ENCODE results near the gene ADA. TPM values are rescaled to one million over a fixed set of nuclear protein-coding genes. Genes with fewer than 3 reads are reported as not detected.
A peak's percentile ranks its signal among the peaks of the same experiment; 100 is the strongest.

The ADA gene
- total RNA-seq, 4 donors from 2014 or later: 2.2 to 5.1 (median 3.0) TPM

DNA sequence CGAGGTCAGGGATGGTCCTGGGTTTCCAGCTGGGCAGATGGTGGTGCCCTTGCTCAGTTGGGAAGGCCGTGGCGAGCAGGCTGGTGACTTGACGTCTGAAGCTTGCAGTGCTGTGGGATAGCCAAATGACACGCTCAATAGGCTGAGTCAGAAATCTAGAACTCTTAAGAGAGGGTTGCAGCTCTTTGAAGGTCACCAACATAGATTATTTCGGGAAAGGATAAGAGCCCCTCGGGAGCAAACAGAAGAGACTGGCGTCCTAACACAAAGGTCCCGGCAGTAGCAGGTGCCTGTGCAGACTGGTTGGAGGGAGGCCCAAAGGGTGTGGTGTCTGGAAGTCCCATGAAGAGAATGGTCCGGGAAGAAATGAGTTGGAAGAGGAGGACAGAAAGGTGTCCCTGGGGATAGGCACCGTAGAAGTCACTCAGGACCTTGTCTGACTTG, 50.7 kb downstream of the ADA start:
- TF ChIP-seq, protein P1, sequence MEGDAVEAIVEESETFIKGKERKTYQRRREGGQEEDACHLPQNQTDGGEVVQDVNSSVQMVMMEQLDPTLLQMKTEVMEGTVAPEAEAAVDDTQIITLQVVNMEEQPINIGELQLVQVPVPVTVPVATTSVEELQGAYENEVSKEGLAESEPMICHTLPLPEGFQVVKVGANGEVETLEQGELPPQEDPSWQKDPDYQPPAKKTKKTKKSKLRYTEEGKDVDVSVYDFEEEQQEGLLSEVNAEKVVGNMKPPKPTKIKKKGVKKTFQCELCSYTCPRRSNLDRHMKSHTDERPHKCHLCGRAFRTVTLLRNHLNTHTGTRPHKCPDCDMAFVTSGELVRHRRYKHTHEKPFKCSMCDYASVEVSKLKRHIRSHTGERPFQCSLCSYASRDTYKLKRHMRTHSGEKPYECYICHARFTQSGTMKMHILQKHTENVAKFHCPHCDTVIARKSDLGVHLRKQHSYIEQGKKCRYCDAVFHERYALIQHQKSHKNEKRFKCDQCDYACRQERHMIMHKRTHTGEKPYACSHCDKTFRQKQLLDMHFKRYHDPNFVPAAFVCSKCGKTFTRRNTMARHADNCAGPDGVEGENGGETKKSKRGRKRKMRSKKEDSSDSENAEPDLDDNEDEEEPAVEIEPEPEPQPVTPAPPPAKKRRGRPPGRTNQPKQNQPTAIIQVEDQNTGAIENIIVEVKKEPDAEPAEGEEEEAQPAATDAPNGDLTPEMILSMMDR (IDR thresholded peaks at IDR 0.05 in 4 of 5, conservative IDR thresholded peaks at IDR 0.05 in 1 of 5): no peak
- TF ChIP-seq POLR2A (IDR thresholded peaks at IDR 0.05): no peak
- intact Hi-C loops (cut with DNase I; ENCODE audit: low total_unique reads) (no loop called here), in situ Hi-C loops (cut with MboI; ENCODE audit: low sequenced_read_pairs in 4 of 4) (loop anchor here in 3 of 4 donors (10.0 to 25.0 kb wide), 3 partner anchors 126 to 388 kb away; partner anchors contain the start of genes OSER1 (in 3 of the 3) and TTPAL (in 1 of the 3))
- H3K4me3 ChIP-seq: peak overlapping the region in 2 of 4 donors; percentile 7 to 18
- no peaks in the 10 kb centered on the region for H3K27me3 ChIP-seq
- H3K4me1 ChIP-seq: peaks cover 80 to 83% of the 10 kb centered on the region in 2 donors
- H3K27ac ChIP-seq: peak overlapping the region; percentile 79 to 86 (median 81)
- no peaks in the 10 kb centered on the region for H3K9me3 ChIP-seq
- peak; percentile 42 to 67 for ATAC-seq
- peak in 1 of 2 donors; percentile 64 for DNase-seq
- peaks cover 0 to 7% of the 10 kb centered on the region in 2 donors for H3K36me3 ChIP-seq

DNA sequence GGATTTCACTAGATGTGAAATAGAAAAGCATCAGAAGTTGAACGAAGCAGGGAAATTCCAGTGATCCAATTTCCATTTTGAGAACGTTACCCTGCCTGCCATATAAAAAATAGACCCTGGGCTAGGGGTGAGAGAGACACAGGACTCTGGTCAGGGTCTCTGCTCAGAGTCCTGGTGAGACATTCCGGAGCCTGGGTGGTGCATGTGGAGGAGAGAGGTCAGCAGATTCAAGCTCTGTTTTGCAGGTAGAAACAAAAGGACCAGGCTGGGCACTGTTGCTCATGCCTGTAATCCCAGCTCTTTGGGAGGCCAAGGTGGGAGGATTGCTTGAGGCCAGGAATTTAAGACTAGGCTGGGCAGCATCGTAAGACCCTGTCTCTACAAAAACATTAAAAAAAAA, 51.2 kb downstream of the ADA start:
- DNase-seq (no peak), ATAC-seq (no peak)
- in situ Hi-C loops (cut with MboI; ENCODE audit: low sequenced_read_pairs in 4 of 4): loop anchor here in 3 of 4 donors (10.0 to 25.0 kb wide), 3 partner anchors 126 to 388 kb away; partner anchors contain the start of genes OSER1 (in 3 of the 3) and TTPAL (in 1 of the 3)
- intact Hi-C loops (cut with DNase I; ENCODE audit: low total_unique reads): no loop called here
- peaks cover 0 to 7% of the 10 kb centered on the region in 2 donors for H3K36me3 ChIP-seq
- no peaks in the 10 kb centered on the region for H3K9me3 ChIP-seq
- H3K27me3 ChIP-seq: no peaks in the 10 kb centered on the region
- TF ChIP-seq POLR2A (IDR thresholded peaks at IDR 0.05): no peak
- TF ChIP-seq, protein P1 (IDR thresholded peaks at IDR 0.05 in 4 of 5, conservative IDR thresholded peaks at IDR 0.05 in 1 of 5): no peak
- H3K27ac ChIP-seq: peak overlapping the region; percentile 79 to 86 (median 81)
- peaks cover 84 to 87% of the 10 kb centered on the region in 2 donors for H3K4me1 ChIP-seq
- peak overlapping the region in 2 of 4 donors; percentile 7 to 18 for H3K4me3 ChIP-seq

DNA sequence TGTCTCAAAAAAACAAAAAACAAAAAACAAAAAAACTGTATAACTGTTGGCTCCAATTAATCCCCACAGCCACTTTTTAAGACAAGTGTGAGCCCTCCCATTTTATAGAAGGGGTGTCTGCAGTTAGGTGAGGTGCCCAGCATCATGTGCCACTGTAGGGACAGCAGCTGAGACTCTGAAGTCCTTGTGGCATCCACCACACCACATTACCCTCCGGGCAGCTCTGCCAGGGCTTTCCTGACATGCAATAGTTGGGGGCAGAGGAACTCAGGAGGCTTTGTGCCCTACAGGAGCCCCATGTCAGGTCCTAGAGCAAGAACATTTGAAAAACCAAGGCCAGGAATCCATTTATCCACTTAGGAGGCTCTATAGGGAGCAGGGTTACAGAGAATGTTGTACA, 51.8 kb downstream of the ADA start:
- Histone ChIP-seq H3K9me3 (no peaks in the 10 kb centered on the region), H3K36me3 (peaks cover 0 to 7% of the 10 kb centered on the region in 2 donors), H3K4me3 (peak overlapping the region in 1 of 4 donors; percentile 25), H3K27me3 (no peaks in the 10 kb centered on the region), H3K27ac (peak overlapping the region; percentile 79 to 86 (median 81)), H3K4me1 (peaks cover 90 to 93% of the 10 kb centered on the region in 2 donors)
- intact Hi-C loops (cut with DNase I; ENCODE audit: low total_unique reads) (no loop called here), in situ Hi-C loops (cut with MboI; ENCODE audit: low sequenced_read_pairs in 4 of 4) (loop anchor here (10.0 to 25.0 kb wide), 3 partner anchors 125 to 387 kb away; partner anchors contain the start of genes OSER1 (in 4 of the 4) and TTPAL (in 1 of the 4))
- ATAC-seq (no peak), DNase-seq (no peak)
- no peak for TF ChIP-seq POLR2A (IDR thresholded peaks at IDR 0.05)
- TF ChIP-seq, protein P1 (IDR thresholded peaks at IDR 0.05 in 4 of 5, conservative IDR thresholded peaks at IDR 0.05 in 1 of 5): no peak

DNA sequence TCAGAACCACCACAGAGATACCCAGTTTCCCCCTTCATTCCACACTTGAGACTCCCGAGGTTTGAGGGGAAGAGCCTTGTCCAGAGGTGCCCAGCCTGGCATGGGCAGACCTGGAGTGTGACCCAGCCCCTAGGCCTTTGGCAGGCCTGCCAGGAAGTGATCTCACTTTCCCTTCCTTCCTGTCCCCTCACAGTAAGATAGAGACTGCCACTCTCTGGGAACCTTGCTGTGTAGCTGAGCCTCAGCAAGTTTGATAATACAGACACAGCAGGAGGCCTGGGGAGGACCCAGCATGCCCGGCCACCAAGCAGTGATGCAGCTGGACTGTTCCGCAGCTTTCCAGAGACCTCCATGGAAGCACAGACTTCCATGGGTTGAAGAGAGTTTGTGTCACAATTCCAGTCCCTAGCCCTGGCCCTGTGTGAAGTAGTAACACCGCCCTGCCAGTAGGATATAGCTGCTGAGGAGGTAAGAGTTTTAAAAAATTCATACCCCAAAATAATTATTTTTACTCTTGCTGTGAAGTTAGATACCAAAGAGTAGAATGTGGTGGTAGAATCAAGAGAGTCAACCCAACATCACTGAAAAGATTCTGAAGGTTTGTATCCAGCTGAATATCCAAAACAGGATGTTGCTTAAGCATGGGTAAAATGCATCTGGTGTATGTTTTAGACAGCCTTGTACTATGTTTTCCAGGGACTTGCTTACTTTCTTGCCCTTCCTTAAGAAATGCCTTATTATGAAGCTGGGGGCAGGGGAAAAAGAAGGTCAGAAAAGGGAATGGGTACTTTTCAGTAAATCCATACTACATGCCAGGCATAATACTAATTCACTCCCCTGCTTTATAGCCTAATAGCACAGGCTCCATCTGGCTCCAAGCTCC, 52.8 kb downstream of the ADA start:
- Histone ChIP-seq H3K4me1 (peaks cover 97 to 98% of the 10 kb centered on the region in 2 donors), H3K9me3 (no peaks in the 10 kb centered on the region), H3K36me3 (peaks cover 0 to 7% of the 10 kb centered on the region in 2 donors), H3K27ac (peak overlapping the region; percentile 79 to 86 (median 81)), H3K4me3 (peak overlapping the region in 2 of 4 donors; percentile 2 to 25), H3K27me3 (no peaks in the 10 kb centered on the region)
- DNase-seq (peak in 1 of 2 donors; percentile 31), ATAC-seq (peak in 1 of 2 donors; percentile 18)
- intact Hi-C loops (cut with DNase I; ENCODE audit: low total_unique reads) (no loop called here), in situ Hi-C loops (cut with MboI; ENCODE audit: low sequenced_read_pairs in 4 of 4) (loop anchor here in 1 of 4 donors (25.0 kb wide), 1 partner anchor 386 kb away; the partner anchor contains the start of gene OSER1)
- TF ChIP-seq, protein P1 (IDR thresholded peaks at IDR 0.05 in 4 of 5, conservative IDR thresholded peaks at IDR 0.05 in 1 of 5): peak in 3 of 5 experiments; percentile 7 to 34 (median 18)
- TF ChIP-seq POLR2A (IDR thresholded peaks at IDR 0.05): no peak
